Mucosa of rectum (tissue), 2 donors: ENCODE data around the gene CREB5.

ENCODE experiments used
- H3K27ac ChIP-seq, 2 donors: one replicate each; pipeline ENCODE4 v1.7.0; 2013; ENCODE audit warnings: inconsistent platforms in 2 of 2, low read depth in 2 of 2, low read length in 2 of 2
- H3K27me3 ChIP-seq, 2 donors: one replicate each; pipeline ENCODE4 v1.7.0; 2013; ENCODE audit warnings: low read length in 2 of 2; ENCODE audit not compliant: control insufficient read depth in 2 of 2, insufficient read depth in 2 of 2
- H3K36me3 ChIP-seq, 2 donors: one replicate each; pipeline ENCODE4 v1.7.0; 2013; ENCODE audit warnings: low read length in 2 of 2; ENCODE audit not compliant: control insufficient read depth in 2 of 2, insufficient read depth in 2 of 2
- H3K4me1 ChIP-seq, 2 donors: one replicate each; pipeline ENCODE4 v1.7.0; 2013; ENCODE audit warnings: low read length in 2 of 2, mild to moderate bottlenecking in 1 of 2; ENCODE audit not compliant: control insufficient read depth in 2 of 2, insufficient read depth in 2 of 2
- H3K4me3 ChIP-seq, 2 donors: one replicate each; pipeline ENCODE4 v1.7.0; 2013; ENCODE audit warnings: low read length in 2 of 2
- H3K9ac ChIP-seq, 2 donors: one replicate each; pipeline ENCODE4 v1.7.0; 2013; ENCODE audit warnings: low read length in 2 of 2, low read depth in 1 of 2, mild to moderate bottlenecking in 1 of 2
- H3K9me3 ChIP-seq, 2 donors: one replicate each; pipeline ENCODE4 v1.7.0; 2013; ENCODE audit warnings: low read length in 2 of 2; ENCODE audit not compliant: control insufficient read depth in 2 of 2
- donor health status: healthy.
- donor health status: Normal muscosa, but diverticular disease.

Gene CREB5, protein sequence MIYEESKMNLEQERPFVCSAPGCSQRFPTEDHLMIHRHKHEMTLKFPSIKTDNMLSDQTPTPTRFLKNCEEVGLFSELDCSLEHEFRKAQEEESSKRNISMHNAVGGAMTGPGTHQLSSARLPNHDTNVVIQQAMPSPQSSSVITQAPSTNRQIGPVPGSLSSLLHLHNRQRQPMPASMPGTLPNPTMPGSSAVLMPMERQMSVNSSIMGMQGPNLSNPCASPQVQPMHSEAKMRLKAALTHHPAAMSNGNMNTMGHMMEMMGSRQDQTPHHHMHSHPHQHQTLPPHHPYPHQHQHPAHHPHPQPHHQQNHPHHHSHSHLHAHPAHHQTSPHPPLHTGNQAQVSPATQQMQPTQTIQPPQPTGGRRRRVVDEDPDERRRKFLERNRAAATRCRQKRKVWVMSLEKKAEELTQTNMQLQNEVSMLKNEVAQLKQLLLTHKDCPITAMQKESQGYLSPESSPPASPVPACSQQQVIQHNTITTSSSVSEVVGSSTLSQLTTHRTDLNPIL

DNA sequence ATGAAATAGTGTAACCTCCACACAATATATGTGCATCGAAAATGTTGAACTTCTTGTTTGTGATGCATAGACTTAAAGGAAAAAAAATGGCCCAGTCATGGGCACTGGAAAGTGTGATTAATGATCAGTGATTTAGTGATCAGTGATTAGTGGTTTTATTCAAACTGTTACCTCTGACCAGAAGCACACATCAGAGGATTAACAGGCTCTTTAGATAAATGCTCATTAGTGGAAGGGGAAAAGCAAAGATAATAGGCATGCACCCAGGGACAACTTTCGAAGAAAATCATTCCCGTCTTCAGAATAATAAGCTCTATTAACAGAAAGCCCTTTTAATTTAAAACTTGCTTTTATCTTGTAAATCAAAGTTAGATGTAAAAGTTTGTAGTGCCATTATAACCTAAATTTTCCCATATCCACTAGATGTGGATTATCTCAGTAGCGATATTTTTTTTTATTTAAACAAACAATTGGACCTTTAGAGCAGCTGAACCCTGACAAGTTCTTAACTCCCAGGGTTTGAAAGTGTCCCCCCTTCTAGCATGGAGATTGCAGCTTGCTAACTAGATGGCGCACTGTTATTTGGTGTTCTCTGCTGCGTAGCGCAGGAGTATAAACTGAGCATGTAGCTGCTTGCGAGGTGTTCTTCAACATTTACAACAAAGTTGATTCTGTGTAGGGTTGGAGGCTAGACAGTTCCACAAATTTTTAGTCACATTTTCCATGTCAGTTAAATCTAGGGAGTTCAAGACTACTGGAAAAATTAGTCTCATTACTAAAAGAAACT lies at the start of gene CREB5:
Gene CREB5, plus strand, starts transcription at position 643 of the 787 bp plus-strand sequence. CDS start 397 bp downstream, outside the sequence.
- Histone ChIP-seq H3K27me3 (peaks cover 29 to 52% of the 10 kb centered on the region in 2 donors), H3K9ac (no peak within 1 kb of the TSS), H3K4me1 (peaks cover 0 to 4% of the 10 kb centered on the region in 2 donors), H3K36me3 (no peaks in the 10 kb centered on the region), H3K27ac (no peak within 1 kb of the TSS), H3K9me3 (no peaks in the 10 kb centered on the region), H3K4me3 (no peak within 1 kb of the TSS)

DNA sequence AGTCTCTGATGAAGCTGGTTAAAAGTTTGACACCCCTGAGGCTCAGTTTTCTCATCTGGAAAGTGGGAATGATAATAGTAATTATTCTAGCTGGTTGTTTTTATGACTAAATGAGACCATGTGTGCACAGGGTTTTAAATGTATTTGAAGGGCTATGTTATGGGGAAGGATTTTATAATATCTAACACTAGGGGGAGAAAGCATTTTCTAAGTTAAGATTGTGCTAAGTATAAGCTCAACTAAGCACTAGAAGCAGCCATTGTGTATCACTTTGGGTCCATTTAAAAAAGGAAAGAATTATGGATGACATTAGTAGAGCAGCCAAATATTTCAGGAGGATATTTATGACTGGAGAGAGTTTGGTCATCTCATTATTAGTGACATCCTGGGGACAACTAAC lies 49.5 kb upstream of the CREB5 start:
- no peak overlapping the region for H3K4me3 ChIP-seq
- no peaks in the 10 kb centered on the region for H3K4me1 ChIP-seq
- no peak overlapping the region for H3K9ac ChIP-seq
- H3K27ac ChIP-seq = no peak overlapping the region
- H3K27me3 ChIP-seq = no peaks in the 10 kb centered on the region
- H3K9me3 ChIP-seq = no peaks in the 10 kb centered on the region
- no peaks in the 10 kb centered on the region for H3K36me3 ChIP-seq

DNA sequence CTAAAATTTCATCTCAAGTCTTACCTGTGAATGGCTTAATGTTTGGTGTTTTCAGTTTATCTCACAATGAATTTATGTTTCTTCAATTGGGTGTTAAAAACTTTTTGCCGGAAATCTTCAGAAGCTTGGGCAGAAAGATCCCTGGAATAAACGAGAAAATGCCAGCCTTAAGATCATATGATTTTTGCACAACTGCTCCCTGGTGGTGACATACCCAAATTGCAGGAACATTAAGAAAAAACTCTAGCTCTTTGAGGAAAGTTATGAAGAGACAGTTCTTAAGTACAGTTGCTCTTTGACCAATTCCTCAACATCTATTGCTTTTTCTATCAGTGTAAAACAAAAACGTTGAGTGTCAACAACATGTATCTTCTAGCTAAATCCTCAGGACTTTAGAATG lies 48.2 kb upstream of the CREB5 start:
- H3K4me3 ChIP-seq = no peak overlapping the region
- no peaks in the 10 kb centered on the region for H3K36me3 ChIP-seq
- no peak overlapping the region for H3K9ac ChIP-seq
- no peaks in the 10 kb centered on the region for H3K27me3 ChIP-seq
- H3K9me3 ChIP-seq = no peaks in the 10 kb centered on the region
- H3K4me1 ChIP-seq = no peaks in the 10 kb centered on the region
- H3K27ac ChIP-seq = no peak overlapping the region

DNA sequence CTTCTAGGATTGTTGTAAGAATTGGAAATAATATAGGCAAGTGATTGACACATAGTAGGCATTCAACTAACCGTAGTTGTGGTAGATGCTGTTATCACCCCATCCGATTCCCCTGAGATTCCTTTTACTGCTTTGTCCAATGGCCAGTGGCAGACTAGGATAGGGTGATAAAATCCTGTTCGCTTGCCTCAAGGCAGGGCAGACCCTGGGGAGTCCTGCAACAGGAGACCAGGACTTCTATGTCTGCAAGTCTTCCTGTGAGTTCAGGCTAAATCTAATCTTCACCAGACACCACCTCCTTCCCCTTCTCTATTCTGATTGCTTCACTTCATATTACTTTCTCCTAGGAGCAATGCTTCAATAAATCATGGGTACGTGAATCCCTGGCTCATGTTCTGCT lies 42.8 kb upstream of the CREB5 start:
- H3K27me3 ChIP-seq = no peaks in the 10 kb centered on the region
- H3K9me3 ChIP-seq = no peaks in the 10 kb centered on the region
- H3K9ac ChIP-seq = no peak overlapping the region
- H3K36me3 ChIP-seq = no peaks in the 10 kb centered on the region
- no peaks in the 10 kb centered on the region for H3K4me1 ChIP-seq
- no peak overlapping the region for H3K4me3 ChIP-seq
- no peak overlapping the region for H3K27ac ChIP-seq

DNA sequence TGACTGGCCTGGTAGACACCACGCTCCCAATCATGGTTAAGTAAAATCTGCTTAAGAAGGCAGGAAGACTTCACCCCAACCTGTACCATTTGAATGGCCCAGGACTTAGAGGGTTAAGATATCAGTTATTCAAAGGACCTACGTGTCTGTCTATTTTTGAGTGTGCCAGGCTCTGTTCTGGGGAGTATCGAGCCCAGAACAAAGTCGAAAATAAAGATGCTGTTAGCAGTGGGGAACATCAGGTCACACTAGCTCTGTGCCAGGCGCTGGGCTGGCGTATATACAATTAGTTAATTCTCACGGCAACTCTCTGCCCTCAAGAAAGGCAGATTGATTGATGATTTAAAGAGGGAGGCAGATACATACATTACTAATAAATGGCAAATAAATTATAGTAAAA lies 40.5 kb upstream of the CREB5 start:
- no peaks in the 10 kb centered on the region for H3K4me1 ChIP-seq
- no peaks in the 10 kb centered on the region for H3K9me3 ChIP-seq
- peaks cover 0 to 4% of the 10 kb centered on the region in 2 donors for H3K27me3 ChIP-seq
- no peak overlapping the region for H3K9ac ChIP-seq
- H3K27ac ChIP-seq = no peak overlapping the region
- H3K36me3 ChIP-seq = no peaks in the 10 kb centered on the region
- no peak overlapping the region for H3K4me3 ChIP-seq

DNA sequence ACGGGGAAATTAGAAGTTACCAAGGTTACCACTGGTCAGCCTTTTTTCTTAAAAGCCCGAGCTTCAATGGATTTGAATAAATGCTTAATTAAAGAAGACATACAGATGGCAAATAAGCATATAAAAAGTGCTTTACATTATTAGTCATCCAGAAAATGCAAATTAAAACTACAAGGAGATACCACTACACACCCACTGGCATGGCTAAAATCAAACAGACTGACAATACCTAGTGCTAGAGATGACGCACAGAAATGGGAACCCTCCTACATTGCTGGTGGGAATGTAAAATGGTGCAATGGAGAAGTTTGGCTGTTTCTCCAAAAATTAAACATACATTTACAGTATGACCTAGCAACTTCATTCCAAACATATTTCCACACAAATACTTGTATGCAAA lies 38.3 kb upstream of the CREB5 start:
- Histone ChIP-seq H3K4me1 (no peaks in the 10 kb centered on the region), H3K9me3 (no peaks in the 10 kb centered on the region), H3K36me3 (no peaks in the 10 kb centered on the region), H3K27me3 (peaks cover 0 to 4% of the 10 kb centered on the region in 2 donors), H3K27ac (no peak overlapping the region), H3K4me3 (no peak overlapping the region), H3K9ac (no peak overlapping the region)

DNA sequence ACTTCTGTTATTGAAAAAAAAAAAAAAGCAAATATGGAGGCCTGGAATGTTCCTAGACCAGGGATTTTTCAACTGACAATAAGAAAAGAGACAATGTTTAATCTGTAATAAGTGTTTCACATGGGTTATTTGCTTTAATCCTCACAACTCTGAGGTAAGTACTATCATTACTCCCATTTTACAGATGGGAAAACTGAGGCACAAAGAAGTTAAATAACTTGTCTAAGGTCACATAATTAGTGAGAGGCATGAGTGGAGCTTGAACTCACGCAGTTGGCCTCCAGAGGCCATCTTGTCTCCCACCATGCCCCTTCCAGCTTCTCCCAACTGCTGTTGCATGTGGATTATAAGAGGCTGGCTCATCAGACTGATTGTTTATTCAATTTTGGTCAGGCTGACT lies 36.6 kb upstream of the CREB5 start:
- Histone ChIP-seq H3K36me3 (no peaks in the 10 kb centered on the region), H3K9ac (no peak overlapping the region), H3K27ac (no peak overlapping the region), H3K4me1 (no peaks in the 10 kb centered on the region), H3K9me3 (no peaks in the 10 kb centered on the region), H3K4me3 (no peak overlapping the region), H3K27me3 (peaks cover 2 to 6% of the 10 kb centered on the region in 2 donors)

DNA sequence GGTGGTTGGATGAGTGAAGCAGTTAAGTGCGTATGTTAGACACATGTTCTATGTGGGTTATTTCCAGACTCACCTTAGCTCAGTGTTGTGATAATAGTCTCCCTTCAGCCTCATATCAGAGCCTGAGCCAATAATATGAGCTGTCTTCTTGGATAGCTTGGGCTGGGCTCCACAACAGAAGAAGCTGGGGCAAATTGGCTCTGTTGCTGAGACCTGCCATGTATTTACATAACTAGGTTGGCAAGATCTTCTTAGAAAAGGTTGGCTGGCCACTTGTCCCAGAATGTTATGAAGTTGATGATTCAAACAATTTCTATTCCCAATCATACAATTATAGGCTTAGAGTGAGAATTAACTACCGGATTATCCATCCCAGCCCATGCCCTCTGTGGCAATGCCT lies 35.7 kb upstream of the CREB5 start:
- H3K4me3 ChIP-seq = no peak overlapping the region
- H3K9ac ChIP-seq = no peak overlapping the region
- peaks cover 2 to 6% of the 10 kb centered on the region in 2 donors for H3K27me3 ChIP-seq
- H3K4me1 ChIP-seq = no peaks in the 10 kb centered on the region
- no peaks in the 10 kb centered on the region for H3K9me3 ChIP-seq
- H3K36me3 ChIP-seq = no peaks in the 10 kb centered on the region
- H3K27ac ChIP-seq = no peak overlapping the region

DNA sequence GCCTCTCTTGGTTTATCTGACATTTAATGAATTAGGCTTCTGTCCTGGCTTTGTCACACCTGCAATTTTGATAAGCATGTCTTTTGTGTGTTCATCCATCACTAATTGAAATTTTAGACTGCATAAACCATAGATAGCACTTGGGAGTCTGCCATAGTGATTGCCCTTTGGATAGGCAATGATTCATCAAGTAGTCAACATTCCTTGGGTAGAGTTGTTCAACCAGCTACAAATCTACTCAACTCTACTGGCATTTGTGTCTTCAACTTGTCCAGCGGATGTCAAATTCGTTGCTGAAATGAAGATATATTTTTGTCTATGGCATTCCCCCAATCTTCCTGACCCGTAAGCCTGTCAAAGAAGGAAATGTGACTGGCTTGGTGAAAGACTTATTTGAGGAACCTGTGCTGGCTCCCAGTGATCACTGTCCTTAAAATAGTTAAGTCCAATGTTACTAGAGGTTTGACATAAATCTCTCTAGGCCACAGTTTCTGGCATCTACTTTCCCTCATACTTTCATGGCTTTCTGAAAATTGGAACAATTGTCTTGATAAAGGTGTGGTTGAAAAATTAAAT lies 33.7 kb upstream of the CREB5 start:
- no peak overlapping the region for H3K4me3 ChIP-seq
- no peak overlapping the region for H3K27ac ChIP-seq
- H3K9me3 ChIP-seq = no peaks in the 10 kb centered on the region
- no peaks in the 10 kb centered on the region for H3K36me3 ChIP-seq
- H3K9ac ChIP-seq = no peak overlapping the region
- H3K4me1 ChIP-seq = no peaks in the 10 kb centered on the region
- peaks cover 2 to 6% of the 10 kb centered on the region in 2 donors for H3K27me3 ChIP-seq

DNA sequence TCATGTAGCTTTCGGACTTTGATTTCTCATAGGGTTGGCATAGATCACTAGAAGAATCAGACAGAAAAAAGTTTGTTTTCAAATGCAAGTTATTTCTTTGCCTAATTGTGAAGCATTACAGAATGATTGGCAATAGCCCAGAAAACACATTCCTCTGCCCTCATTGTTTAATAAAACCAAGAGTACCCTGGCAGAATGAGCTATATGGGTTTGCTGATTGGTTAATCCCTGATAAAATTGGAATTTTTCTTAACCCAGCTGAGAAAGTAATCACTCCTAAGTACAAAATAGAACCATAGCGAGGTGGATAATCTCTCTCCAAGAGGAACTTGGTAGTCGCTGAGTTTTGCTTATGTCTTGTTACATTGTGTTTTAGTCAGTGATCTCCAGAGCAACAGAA lies 30.9 kb upstream of the CREB5 start:
- Histone ChIP-seq H3K27ac (no peak overlapping the region), H3K4me3 (no peak overlapping the region), H3K4me1 (no peaks in the 10 kb centered on the region), H3K9me3 (no peaks in the 10 kb centered on the region), H3K36me3 (no peaks in the 10 kb centered on the region), H3K9ac (no peak overlapping the region), H3K27me3 (peaks cover 2 to 3% of the 10 kb centered on the region in 2 donors)
